IPS-20b (cell line): Measurements from ENCODE around the gene PLEKHS1.

Source experiments
- H3K27ac ChIP-seq: one replicate; pipeline ENCODE4 v1.5.1; 2013; ENCODE audit warnings: low read length
- H3K27me3 ChIP-seq: 2 replicates; pipeline ENCODE4 v1.6.1; 2013; ENCODE audit warnings: mild to moderate bottlenecking, low read length, inconsistent platforms; ENCODE audit not compliant: insufficient read depth
- H3K36me3 ChIP-seq: 2 replicates; pipeline ENCODE4 v1.6.1; 2013; ENCODE audit warnings: low read depth, mild to moderate bottlenecking, inconsistent platforms, low read length, moderate library complexity; ENCODE audit not compliant: insufficient read depth
- H3K4me1 ChIP-seq: 2 replicates; pipeline ENCODE4 v1.6.1; 2013; ENCODE audit warnings: mild to moderate bottlenecking, control low read depth, inconsistent platforms, low read length, moderate library complexity; ENCODE audit not compliant: insufficient read depth
- H3K4me3 ChIP-seq: 2 replicates; pipeline ENCODE4 v1.5.1; 2013; ENCODE audit warnings: mild to moderate bottlenecking, low read length, inconsistent platforms
- H3K9ac ChIP-seq: 2 replicates; pipeline ENCODE4 v1.6.1; 2013; ENCODE audit warnings: low read depth, mild to moderate bottlenecking, inconsistent platforms, low read length, moderate library complexity
- H3K9me3 ChIP-seq: 2 replicates; pipeline ENCODE4 v1.6.1; 2013; ENCODE audit warnings: mild to moderate bottlenecking, low read depth, low read length, inconsistent platforms; ENCODE audit not compliant: insufficient read depth

PLEKHS1 gene

GRCh38 chr10:113745374-113745773 lies 6.1 kb upstream of the PLEKHS1 start:
- H3K27me3 ChIP-seq, result no peaks in the 10 kb centered on the region
- H3K9me3 ChIP-seq, result no peaks in the 10 kb centered on the region
- no peaks in the 10 kb centered on the region for H3K4me1 ChIP-seq
- no peak overlapping the region for H3K4me3 ChIP-seq
- no peak overlapping the region for H3K27ac ChIP-seq
- H3K9ac ChIP-seq, result no peak overlapping the region
- no peaks in the 10 kb centered on the region for H3K36me3 ChIP-seq

DNA sequence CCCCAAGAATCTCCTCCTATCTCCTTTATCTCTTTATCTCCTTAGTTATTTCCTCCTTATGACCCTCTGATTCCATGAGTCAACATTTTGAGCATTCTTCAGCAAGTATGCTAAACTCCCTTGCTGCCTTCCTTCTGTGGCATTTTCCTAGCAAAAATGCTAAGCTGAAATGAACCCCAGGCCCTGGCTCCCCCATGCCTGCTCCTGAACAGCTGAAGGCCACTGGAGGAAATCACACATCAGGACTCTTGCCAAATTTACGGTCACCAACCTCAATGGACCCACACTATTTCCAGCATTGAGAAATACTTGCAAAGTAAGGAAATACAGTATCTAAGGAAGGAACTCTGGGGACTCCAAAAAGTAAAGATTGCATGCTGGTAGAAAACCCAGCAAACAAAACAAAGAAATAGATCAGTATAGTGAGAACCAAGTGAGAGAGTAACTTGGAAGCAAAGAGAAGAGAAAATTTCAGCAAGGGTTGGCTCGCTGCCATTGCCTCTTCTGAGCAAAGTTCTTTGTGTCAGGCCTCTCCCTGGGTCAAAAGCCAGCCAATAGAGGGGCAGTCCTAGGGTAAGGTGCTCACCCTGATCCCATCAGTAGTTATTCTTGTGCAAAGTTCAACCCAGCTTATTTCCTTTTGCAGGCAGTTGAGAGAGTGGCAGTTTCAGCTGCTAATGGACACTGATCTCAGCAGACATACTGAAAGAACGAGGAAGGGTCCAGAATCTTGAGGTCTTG lies 5.1 kb upstream of the PLEKHS1 start:
- H3K27ac ChIP-seq, result no peak overlapping the region
- H3K9ac ChIP-seq, result no peak overlapping the region

GRCh38 chr10:113752553-113752952 lies 1.1 kb downstream of the PLEKHS1 start:
- Histone ChIP-seq H3K4me3 (no peak overlapping the region), H3K9me3 (no peaks in the 10 kb centered on the region), H3K36me3 (no peaks in the 10 kb centered on the region), H3K9ac (no peak overlapping the region), H3K27ac (no peak overlapping the region), H3K4me1 (no peaks in the 10 kb centered on the region), H3K27me3 (no peaks in the 10 kb centered on the region)

More for the DNA sequence above, 5.1 kb upstream of the PLEKHS1 start:
- Histone ChIP-seq H3K9me3 (no peaks in the 10 kb centered on the region), H3K27me3 (no peaks in the 10 kb centered on the region), H3K4me1 (no peaks in the 10 kb centered on the region), H3K36me3 (no peaks in the 10 kb centered on the region), H3K4me3 (no peak overlapping the region)

GRCh38 chr10:113753020-113753692 lies 1.7 kb downstream of the PLEKHS1 start:
- Histone ChIP-seq H3K9me3 (no peaks in the 10 kb centered on the region), H3K27ac (no peak overlapping the region), H3K4me1 (no peaks in the 10 kb centered on the region), H3K36me3 (no peaks in the 10 kb centered on the region), H3K4me3 (no peak overlapping the region), H3K27me3 (no peaks in the 10 kb centered on the region), H3K9ac (no peak overlapping the region)

DNA sequence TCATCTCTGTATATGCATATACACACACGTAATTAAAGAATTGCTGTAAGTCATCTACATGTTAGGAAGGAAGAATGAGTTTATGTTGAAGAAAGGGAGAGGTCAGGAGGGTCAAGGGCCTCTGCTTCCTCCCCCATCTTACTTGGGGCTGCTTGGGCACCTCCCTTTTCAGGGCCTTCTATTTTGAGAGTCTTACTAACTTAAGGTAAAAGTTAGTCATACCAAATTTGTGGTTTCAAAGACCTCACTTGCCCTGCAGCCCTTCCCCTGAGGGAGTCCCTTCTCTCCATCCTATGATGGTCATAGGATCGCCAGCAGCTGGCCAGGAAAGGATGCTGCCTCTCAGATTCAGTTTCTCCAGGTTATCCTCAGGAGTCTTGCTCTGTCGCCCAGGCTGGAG lies 2.6 kb downstream of the PLEKHS1 start:
- no peak overlapping the region for H3K9ac ChIP-seq
- H3K27ac ChIP-seq, result no peak overlapping the region
- H3K27me3 ChIP-seq, result no peaks in the 10 kb centered on the region
- H3K4me1 ChIP-seq, result no peaks in the 10 kb centered on the region
- H3K4me3 ChIP-seq, result no peak overlapping the region
- H3K36me3 ChIP-seq, result no peaks in the 10 kb centered on the region
- no peaks in the 10 kb centered on the region for H3K9me3 ChIP-seq

DNA sequence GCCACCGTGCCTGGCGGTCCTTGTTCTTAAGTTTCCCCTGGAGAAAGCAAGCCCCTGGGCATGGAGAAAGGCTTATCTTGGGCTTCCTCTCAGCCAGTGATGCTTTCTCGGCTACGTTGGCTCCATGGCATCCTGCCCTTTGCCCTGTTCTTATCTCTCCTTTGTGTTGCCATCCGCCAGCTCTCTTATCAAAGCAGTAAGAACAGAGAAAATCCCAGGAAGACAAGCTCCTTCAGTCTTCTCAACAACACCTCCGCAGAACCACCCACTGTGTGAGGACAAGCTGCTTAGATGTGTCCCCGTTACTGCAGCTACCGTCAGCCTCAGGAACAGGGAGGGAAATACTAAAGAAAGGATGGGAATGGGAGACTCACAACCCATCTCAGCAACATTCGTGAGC lies 3.3 kb downstream of the PLEKHS1 start:
- Histone ChIP-seq H3K27ac (no peak overlapping the region), H3K4me1 (no peaks in the 10 kb centered on the region), H3K9me3 (no peaks in the 10 kb centered on the region), H3K9ac (no peak overlapping the region), H3K36me3 (no peaks in the 10 kb centered on the region), H3K4me3 (no peak overlapping the region), H3K27me3 (no peaks in the 10 kb centered on the region)

DNA sequence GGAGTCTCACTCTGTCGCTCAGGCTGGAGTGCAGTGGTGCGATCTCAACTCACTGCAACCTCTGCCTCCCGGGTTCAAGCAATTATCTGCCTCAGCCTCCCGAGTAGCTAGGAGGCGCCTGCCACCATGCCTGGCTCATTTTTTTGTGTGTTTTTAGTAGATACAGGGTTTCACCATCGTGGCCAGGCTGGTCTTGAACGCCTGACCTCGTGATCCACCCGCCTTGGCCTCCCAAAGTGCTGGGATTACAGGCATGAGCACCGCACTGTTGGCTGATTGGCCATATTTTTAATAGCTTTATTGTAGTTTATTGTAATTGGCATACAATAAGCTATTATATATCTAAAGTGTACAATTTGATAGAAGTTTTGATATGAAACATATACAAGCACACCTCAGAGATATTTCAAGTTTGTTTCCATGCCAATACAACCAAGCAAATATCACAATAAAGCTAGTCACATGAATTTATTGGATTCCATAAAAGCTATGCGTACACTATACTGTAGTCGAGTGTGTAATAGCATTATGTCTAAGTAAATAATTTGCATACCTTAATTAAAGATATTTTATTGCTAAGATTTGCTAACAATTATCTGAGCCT lies 5.6 kb downstream of the PLEKHS1 start:
- Histone ChIP-seq H3K27ac (no peak overlapping the region), H3K9ac (no peak overlapping the region), H3K36me3 (no peaks in the 10 kb centered on the region), H3K4me3 (no peak overlapping the region), H3K4me1 (no peaks in the 10 kb centered on the region), H3K9me3 (no peaks in the 10 kb centered on the region), H3K27me3 (no peaks in the 10 kb centered on the region)

DNA sequence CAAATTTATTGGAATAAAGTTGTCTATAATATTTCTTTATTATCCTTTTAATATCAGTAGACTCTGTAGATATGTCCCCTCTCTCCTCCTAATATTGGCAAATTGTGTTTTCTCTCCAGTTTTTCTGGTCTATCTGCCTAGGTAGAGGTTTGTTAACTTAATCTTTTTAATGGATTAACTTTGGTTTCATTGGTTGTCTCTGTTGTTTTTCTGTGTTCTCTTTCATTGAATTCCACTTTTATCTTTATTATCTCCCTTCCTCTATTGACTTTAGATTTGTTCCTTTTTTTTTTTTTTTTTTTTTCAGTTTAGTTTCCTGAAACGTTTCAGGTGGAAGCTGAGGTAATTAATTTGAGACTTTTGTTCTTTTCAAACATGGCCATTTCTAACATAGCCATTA lies 10.6 kb downstream of the PLEKHS1 start:
- Histone ChIP-seq H3K27ac (no peak overlapping the region), H3K9ac (no peak overlapping the region), H3K9me3 (peaks cover 12% of the 10 kb centered on the region), H3K36me3 (no peaks in the 10 kb centered on the region), H3K4me1 (no peaks in the 10 kb centered on the region), H3K27me3 (no peaks in the 10 kb centered on the region), H3K4me3 (no peak overlapping the region)

- Histone ChIP-seq H3K4me3 (no peak overlapping the region), H3K36me3 (no peaks in the 10 kb centered on the region), H3K4me1 (no peaks in the 10 kb centered on the region), H3K27ac (no peak overlapping the region), H3K9ac (no peak overlapping the region), H3K9me3 (peaks cover 12% of the 10 kb centered on the region), H3K27me3 (no peaks in the 10 kb centered on the region)
These were observed 13.1 kb downstream of the PLEKHS1 start for GRCh38 chr10:113764582-113764981.

- H3K4me1 ChIP-seq, result no peaks in the 10 kb centered on the region
- H3K9me3 ChIP-seq, result peaks cover 12% of the 10 kb centered on the region
- H3K27ac ChIP-seq, result no peak overlapping the region
- no peak overlapping the region for H3K9ac ChIP-seq
- no peak overlapping the region for H3K4me3 ChIP-seq
- no peaks in the 10 kb centered on the region for H3K36me3 ChIP-seq
- H3K27me3 ChIP-seq, result no peaks in the 10 kb centered on the region
These were observed 14.4 kb downstream of the PLEKHS1 start for GRCh38 chr10:113765910-113766309.

- Histone ChIP-seq H3K36me3 (no peaks in the 10 kb centered on the region), H3K27me3 (no peaks in the 10 kb centered on the region), H3K9ac (no peak overlapping the region), H3K9me3 (peaks cover 12% of the 10 kb centered on the region), H3K4me3 (no peak overlapping the region), H3K4me1 (no peaks in the 10 kb centered on the region), H3K27ac (no peak overlapping the region)
These were observed 15.7 kb downstream of the PLEKHS1 start for GRCh38 chr10:113767222-113767621.

DNA sequence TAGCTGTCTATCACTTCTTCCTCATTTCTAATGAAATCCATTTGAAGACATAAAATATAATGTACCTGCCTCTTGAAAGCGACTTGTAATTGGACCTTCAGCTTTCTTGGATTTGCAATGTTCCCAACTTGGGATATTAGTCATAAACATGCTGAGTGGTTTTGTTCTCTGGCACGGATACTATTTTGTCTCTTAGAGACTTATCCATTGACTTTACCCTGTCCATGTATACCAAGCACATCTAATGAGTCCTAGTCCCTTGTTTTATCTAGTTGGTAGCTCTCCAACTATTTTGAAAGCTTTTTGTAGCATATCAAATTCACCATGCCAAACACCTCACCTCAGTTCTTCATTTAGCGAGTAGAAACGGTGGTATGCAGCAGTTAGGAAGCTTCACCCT lies 18.9 kb downstream of the PLEKHS1 start:
- Histone ChIP-seq H3K36me3 (no peaks in the 10 kb centered on the region), H3K9ac (no peak overlapping the region), H3K27ac (no peak overlapping the region), H3K4me3 (no peak overlapping the region), H3K27me3 (no peaks in the 10 kb centered on the region), H3K9me3 (no peaks in the 10 kb centered on the region), H3K4me1 (no peaks in the 10 kb centered on the region)
